GM19438 (cell line): ENCODE measurements around the gene ZNF45.
"Not testable (repeated sequence)": the region's sequence is repeated elsewhere in the genome, so short reads cannot be mapped to it uniquely, and the experiment has no call there.

ENCODE experiments used
- ATAC-seq: cut with Tn5 transposase; IDR thresholded peaks from one replicate; pipeline ENCODE4 v1.9.1; 2021; ENCODE audit warnings: low read depth; ENCODE audit not compliant: unreplicated experiment

ZNF45 gene

GRCh38 chr19:43934985-43935708 is at the start of gene ZNF45:
Gene ZNF45, minus strand, starts transcription at chr19:43935282. Its CDS starts 13,097 bp downstream, at chr19:43922185.
- ATAC-seq = peak; percentile 96

DNA sequence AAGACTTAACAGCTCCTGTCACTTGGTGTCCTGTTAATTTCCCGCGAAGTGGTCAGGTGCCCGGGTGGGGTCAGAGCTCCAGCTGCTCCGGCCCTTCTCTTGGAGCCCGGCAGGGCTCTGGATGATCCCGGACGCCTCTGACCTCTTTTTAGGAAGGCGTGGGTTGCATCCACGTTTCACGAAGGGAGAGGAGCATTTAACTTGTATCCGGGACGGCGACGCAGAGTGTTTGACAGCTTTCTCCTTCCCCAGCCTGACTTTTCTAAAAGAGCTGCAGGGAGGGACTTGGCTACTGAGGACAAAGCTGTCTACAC is 49.6 kb upstream of the ZNF45 start:
- ATAC-seq = no peak

GRCh38 chr19:43983912-43984686 is 49.0 kb upstream of the ZNF45 start, which contains the start of gene ZNF155:
Gene ZNF155, plus strand, starts transcription at chr19:43984188. Its CDS starts 4,356 bp downstream, at chr19:43988544.
- ATAC-seq = peak; percentile 91

GRCh38 chr19:43983544-43983911 is 48.4 kb upstream of the ZNF45 start:
- no peak for ATAC-seq

- ATAC-seq = no peak
Measured at GRCh38 chr19:43976732-43977131, 41.6 kb upstream of the ZNF45 start.

DNA sequence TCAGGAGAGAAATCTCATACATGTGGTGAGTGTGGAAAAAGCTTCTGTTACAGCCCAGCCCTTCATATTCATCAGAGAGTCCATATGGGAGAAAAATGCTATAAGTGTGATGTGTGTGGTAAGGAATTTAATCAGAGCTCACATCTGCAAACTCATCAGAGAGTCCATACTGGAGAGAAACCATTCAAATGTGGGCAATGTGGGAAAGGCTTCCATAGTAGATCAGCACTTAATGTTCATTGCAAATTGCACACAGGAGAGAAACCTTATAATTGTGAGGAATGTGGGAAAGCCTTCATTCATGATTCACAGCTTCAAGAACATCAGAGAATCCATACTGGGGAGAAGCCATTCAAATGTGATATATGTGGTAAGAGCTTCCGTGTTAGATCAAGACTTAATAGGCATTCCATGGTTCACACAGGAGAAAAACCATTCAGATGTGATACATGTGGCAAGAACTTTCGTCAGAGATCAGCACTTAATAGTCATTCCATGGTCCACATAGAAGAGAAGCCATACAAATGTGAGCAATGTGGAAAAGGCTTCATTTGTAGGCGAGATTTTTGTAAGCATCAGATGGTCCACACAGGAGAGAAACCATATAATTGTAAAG is 31.1 kb upstream of the ZNF45 start:
- ATAC-seq = no peak

DNA sequence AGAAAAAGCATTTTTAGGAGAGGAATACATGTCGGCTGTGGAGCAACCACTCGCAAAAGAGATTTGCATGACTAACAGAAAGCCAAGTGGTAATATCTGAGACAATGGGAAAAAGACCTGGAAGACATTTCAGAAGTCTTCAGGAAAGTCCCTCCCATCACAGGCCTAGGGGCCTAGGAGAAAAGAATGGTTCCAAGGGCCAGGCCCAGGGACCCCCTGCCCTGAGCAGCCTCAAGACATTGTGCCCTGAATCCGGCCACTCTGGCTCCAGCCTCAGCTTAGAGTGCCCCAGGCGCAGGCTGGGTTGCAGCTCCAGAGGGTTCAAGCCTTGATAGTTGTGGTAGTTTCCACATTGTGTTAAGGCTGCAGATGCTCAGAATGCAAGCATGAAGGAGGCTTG is 25.3 kb upstream of the ZNF45 start:
- ATAC-seq = no peak

GRCh38 chr19:43957891-43958290 is 22.8 kb upstream of the ZNF45 start:
- no peak for ATAC-seq

DNA sequence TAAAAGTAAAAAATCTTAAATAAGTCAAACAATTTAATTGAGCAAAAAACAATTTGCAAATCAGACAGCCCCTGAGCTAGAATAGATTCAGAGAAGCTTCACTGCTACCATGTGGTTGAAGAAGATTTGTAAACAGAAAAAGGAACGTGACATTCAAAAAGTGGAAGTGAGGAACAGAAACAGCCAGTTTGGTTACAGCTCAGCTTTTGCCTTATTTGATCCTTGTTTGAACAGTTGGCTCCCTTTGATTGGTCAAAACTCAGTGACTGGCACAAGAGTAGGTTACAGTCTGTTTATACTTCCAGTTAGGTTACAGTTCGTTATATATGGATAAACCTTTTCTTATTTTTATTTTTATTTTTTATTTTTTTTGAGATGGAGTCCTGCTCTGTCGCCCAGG is 21.7 kb upstream of the ZNF45 start:
- ATAC-seq = no peak

- peak; percentile 92 for ATAC-seq
Measured at GRCh38 chr19:43950834-43951645, 16.0 kb upstream of the ZNF45 start, which contains the start of gene ZNF221. Gene ZNF221, plus strand, starts transcription at chr19:43951228. Its CDS starts 11,499 bp downstream, at chr19:43962727.

DNA sequence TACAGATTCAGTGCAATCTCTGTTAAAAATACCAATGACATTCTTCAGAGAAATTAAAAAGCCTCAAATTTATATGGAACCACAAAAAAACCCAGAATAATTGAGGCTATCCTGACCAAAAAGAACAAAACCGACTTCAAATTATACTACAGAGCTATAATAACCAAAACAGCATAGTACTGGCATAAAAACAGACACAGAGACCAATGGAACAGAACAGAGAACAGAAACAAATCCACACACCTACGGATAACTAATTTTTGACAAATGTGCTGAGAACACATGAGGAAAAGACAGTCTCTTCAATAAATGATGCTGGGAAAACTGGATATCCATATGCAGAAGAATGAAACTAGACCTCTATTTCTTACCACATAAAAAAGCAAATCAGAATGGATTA is 14.7 kb upstream of the ZNF45 start:
- not testable (repeated sequence) for ATAC-seq

DNA sequence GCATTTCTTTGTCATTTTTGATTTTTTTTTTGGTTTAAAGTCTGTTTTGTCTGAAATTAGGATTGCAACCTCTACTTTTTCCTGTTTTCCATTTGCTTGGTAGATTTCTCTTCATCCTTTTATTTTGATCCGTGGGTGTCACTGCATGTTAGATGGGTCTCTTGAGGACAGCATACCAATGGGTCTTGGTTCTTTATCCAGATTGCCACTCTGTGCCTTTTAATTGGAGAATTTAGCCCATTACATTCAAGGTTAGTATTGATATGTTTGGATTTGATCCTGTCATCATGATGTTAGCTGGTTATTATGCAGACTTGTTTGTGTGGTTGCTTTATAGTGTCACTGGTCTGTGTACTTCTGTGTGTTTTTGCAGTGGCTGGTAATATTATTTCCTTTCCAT is 12.3 kb upstream of the ZNF45 start:
- not testable (repeated sequence) for ATAC-seq

- ATAC-seq = no peak
Measured at GRCh38 chr19:43941209-43941608, 6.1 kb upstream of the ZNF45 start.

GRCh38 chr19:43940719-43941118 is 5.6 kb upstream of the ZNF45 start:
- no peak for ATAC-seq

GRCh38 chr19:43939557-43940260 is 4.6 kb upstream of the ZNF45 start:
- no peak for ATAC-seq

- no peak for ATAC-seq
Measured at GRCh38 chr19:43936188-43936587, 1.1 kb upstream of the ZNF45 start.

GRCh38 chr19:43934055-43934984 is 762 bp downstream of the ZNF45 start:
- ATAC-seq = no peak

DNA sequence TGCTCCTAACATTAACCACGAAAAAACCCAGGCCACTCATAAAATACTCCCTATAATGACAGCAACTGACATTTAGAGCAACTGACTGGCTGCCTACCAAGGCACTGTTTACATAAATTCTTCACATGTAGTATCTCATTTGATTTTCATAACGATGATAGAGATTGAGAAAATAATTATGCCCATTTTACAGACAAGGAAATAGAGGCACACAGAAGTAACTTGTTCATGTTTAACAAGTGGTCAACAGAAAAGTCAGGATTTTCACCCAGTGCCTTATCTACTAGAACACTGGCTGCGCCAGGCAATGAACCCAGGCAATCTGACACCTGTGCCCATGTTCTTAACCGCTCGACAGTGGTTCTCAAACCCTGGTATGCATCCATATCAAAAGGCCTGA is 6.3 kb downstream of the ZNF45 start:
- ATAC-seq = no peak

GRCh38 chr19:43923875-43924274 is 11.2 kb downstream of the ZNF45 start:
- ATAC-seq = no peak
